Keratinocyte (primary cell): ENCODE data around the gene ARID4A. TPM values are rescaled to one million over a fixed set of nuclear protein-coding genes. Genes with fewer than 3 reads are reported as not detected.

ENCODE experiments used
- DNase-seq: peaks from one replicate; pipeline ENCODE4 v3.0.0-alpha.2; 2011; ENCODE audit warnings: low read depth, missing footprints, low spot score
- FAIRE-seq: peaks from 2 replicates; lab custom pipeline; 2011; peaks lifted over from hg19 to GRCh38; lab: Jason Lieb, UNC
- H2AFZ ChIP-seq: 2 replicates; pipeline ENCODE4 v1.6.0; 2012; ENCODE audit warnings: low read length, control low read depth, inconsistent platforms; ENCODE audit not compliant: control insufficient read depth
- H3K27ac ChIP-seq: 2 replicates; pipeline ENCODE4 v1.5.1; 2011; ENCODE audit warnings: low read length; ENCODE audit not compliant: control insufficient read depth, insufficient read depth
- H3K27me3 ChIP-seq: 3 replicates; pipeline ENCODE4 v1.6.0; 2011; ENCODE audit warnings: low read length; ENCODE audit not compliant: control insufficient read depth, insufficient read depth; ENCODE audit errors: extremely low read depth
- H3K36me3 ChIP-seq, 2 experiments: 2 replicates in 1 of 2; 3 replicates in 1 of 2; pipeline ENCODE4 v1.5.1; 2011; ENCODE audit warnings: low read length in 2 of 2, mild to moderate bottlenecking in 1 of 2; ENCODE audit not compliant: control insufficient read depth in 2 of 2, insufficient read depth in 2 of 2; ENCODE audit errors: extremely low read depth in 1 of 2
- H3K4me1 ChIP-seq: 3 replicates; pipeline ENCODE4 v1.5.1; 2011; ENCODE audit warnings: low read length; ENCODE audit not compliant: control insufficient read depth, insufficient read depth; ENCODE audit errors: extremely low read depth
- H3K4me2 ChIP-seq: 3 replicates; pipeline ENCODE4 v1.6.0; 2011; ENCODE audit warnings: low read depth, low read length; ENCODE audit not compliant: control insufficient read depth, insufficient read depth; ENCODE audit errors: extremely low read depth
- H3K4me3 ChIP-seq, 3 experiments: fragments of 200-600 bp in 1 of 3; sonication (generic) in 1 of 3; 2 replicates in 2 of 3; 3 replicates in 1 of 3; pipeline ENCODE4 v1.5.1; 2011 to 2016; ENCODE audit warnings: low read length in 3 of 3, mild to moderate bottlenecking in 3 of 3, control low read depth in 2 of 3, inconsistent platforms in 1 of 3, low read depth in 1 of 3, mixed read lengths in 1 of 3, mixed run types in 1 of 3, moderate library complexity in 1 of 3; ENCODE audit not compliant: control insufficient read depth in 2 of 3, insufficient read depth in 2 of 3; ENCODE audit errors: extremely low read depth in 1 of 3
- H3K79me2 ChIP-seq: 2 replicates; pipeline ENCODE4 v1.6.0; 2012; ENCODE audit warnings: low read length; ENCODE audit not compliant: control insufficient read depth, insufficient read depth
- H3K9ac ChIP-seq: 3 replicates; pipeline ENCODE4 v1.6.0; 2011; ENCODE audit warnings: low read length; ENCODE audit not compliant: control insufficient read depth, insufficient read depth; ENCODE audit errors: extremely low read depth
- H3K9me1 ChIP-seq: 3 replicates; pipeline ENCODE4 v1.6.0; 2011; ENCODE audit warnings: low read length; ENCODE audit not compliant: control insufficient read depth, insufficient read depth; ENCODE audit errors: extremely low read depth
- H3K9me3 ChIP-seq: 2 replicates; pipeline ENCODE4 v1.5.1; 2012; ENCODE audit warnings: low read depth, low read length; ENCODE audit not compliant: control insufficient read depth
- H4K20me1 ChIP-seq: 3 replicates; pipeline ENCODE4 v1.6.0; 2011; ENCODE audit warnings: low read length; ENCODE audit not compliant: control insufficient read depth, insufficient read depth; ENCODE audit errors: extremely low read depth
- CTCF ChIP-seq, 3 experiments: IDR thresholded peaks in 1 of 3; conservative IDR thresholded peaks in 1 of 3; optimal IDR thresholded peaks in 1 of 3; 2 replicates in 2 of 3; 3 replicates in 1 of 3; pipeline versions ENCODE3 to v1.5.1; 2011; ENCODE audit warnings: low read length in 3 of 3, mild to moderate bottlenecking in 3 of 3, moderate library complexity in 2 of 3, control low read depth in 1 of 3, inconsistent platforms in 1 of 3; ENCODE audit not compliant: insufficient read depth in 2 of 3; ENCODE audit errors: extremely low read depth in 1 of 3
- EZH2 ChIP-seq: IDR thresholded peaks from one replicate; pipeline ENCODE4 v1.6.1; 2012; ENCODE audit warnings: inconsistent platforms, mild to moderate bottlenecking, low read length, moderate library complexity
- dilution Hi-C: fragments of 300-500 bp; cut with MboI; formaldehyde crosslinking; loops from one replicate; pipeline ENCODE4 v1.7.0; 2020; ENCODE audit warnings: low sequenced_read_pairs; ENCODE audit not compliant: extremely low pct_ligation_motif_present
- polyA plus RNA-seq, 5 experiments: library from polyadenylated mRNA; depleted of rRNA in 3 of 5; stranded (reverse) in 3 of 5; stranded (forward) in 1 of 5; unstranded in 1 of 5; fragments of >200 nt; gene quantifications; 1 replicate in 1 of 5; 2 replicates in 3 of 5; 3 replicates in 1 of 5; pipeline versions ENCODE4 v1.2.1 to v1.2.3, GENCODE V29; 2011 to 2012; ENCODE audit warnings: missing spikeins in 2 of 5, low read depth in 1 of 5, low replicate concordance in 1 of 5

The ARID4A gene
- polyA plus RNA-seq, 1 donor (not counting 4 experiments of a cell fraction or from before 2014, with no cell fraction given) = 8.4 TPM

GRCh38 chr14:58282925-58283593, 15.3 kb upstream of the ARID4A start:
- TF ChIP-seq EZH2 = no peak
- no peak for TF ChIP-seq CTCF (optimal IDR thresholded peaks at IDR 0.05 in 1 of 3, IDR thresholded peaks at IDR 0.05 in 1 of 3, conservative IDR thresholded peaks at IDR 0.05 in 1 of 3; ENCODE audit: extremely low read depth in 1 of 3, insufficient read depth in 2 of 3, low read length in 3 of 3)
- H3K4me2 ChIP-seq = no peak overlapping the region
- dilution Hi-C loops = no loop called here
- no peak overlapping the region for H3K27ac ChIP-seq
- H2AFZ ChIP-seq = no peak overlapping the region
- peaks cover 17% of the 10 kb centered on the region for H3K4me1 ChIP-seq
- no peaks in the 10 kb centered on the region for H3K9me3 ChIP-seq
- H4K20me1 ChIP-seq = no peaks in the 10 kb centered on the region
- DNase-seq (no peak), FAIRE-seq (no peak)
- no peak overlapping the region for H3K4me3 ChIP-seq
- H3K27me3 ChIP-seq = no peaks in the 10 kb centered on the region
- H3K9ac ChIP-seq = no peak overlapping the region
- peaks cover 78% of the 10 kb centered on the region for H3K79me2 ChIP-seq
- H3K36me3 ChIP-seq = peaks cover 2 to 17% of the 10 kb centered on the region in 2 experiments
- H3K9me1 ChIP-seq = no peaks in the 10 kb centered on the region

GRCh38 chr14:58283730-58284129, 14.6 kb upstream of the ARID4A start:
- peaks cover 2 to 17% of the 10 kb centered on the region in 2 experiments for H3K36me3 ChIP-seq
- no peaks in the 10 kb centered on the region for H3K9me1 ChIP-seq
- no peaks in the 10 kb centered on the region for H3K27me3 ChIP-seq
- peaks cover 24% of the 10 kb centered on the region for H3K4me1 ChIP-seq
- DNase-seq = no peak
- H3K27ac ChIP-seq = no peak overlapping the region
- H2AFZ ChIP-seq = no peak overlapping the region
- no peak overlapping the region for H3K4me2 ChIP-seq
- no peak for FAIRE-seq
- no peak overlapping the region for H3K4me3 ChIP-seq
- H3K79me2 ChIP-seq = peaks cover 78% of the 10 kb centered on the region
- no peaks in the 10 kb centered on the region for H3K9me3 ChIP-seq
- H4K20me1 ChIP-seq = no peaks in the 10 kb centered on the region
- dilution Hi-C loops = no loop called here
- H3K9ac ChIP-seq = no peak overlapping the region
- TF ChIP-seq CTCF (optimal IDR thresholded peaks at IDR 0.05 in 1 of 3, IDR thresholded peaks at IDR 0.05 in 1 of 3, conservative IDR thresholded peaks at IDR 0.05 in 1 of 3; ENCODE audit: extremely low read depth in 1 of 3, insufficient read depth in 2 of 3, low read length in 3 of 3) (no peak), EZH2 (no peak)
